Measurements from ENCODE around the gene SENP1. TPM values are rescaled to one million over a fixed set of nuclear protein-coding genes. Genes with fewer than 3 reads are reported as not detected.

SENP1 gene
- total RNA-seq, 1 experiment from 2014 or later: 27.3 TPM

DNA sequence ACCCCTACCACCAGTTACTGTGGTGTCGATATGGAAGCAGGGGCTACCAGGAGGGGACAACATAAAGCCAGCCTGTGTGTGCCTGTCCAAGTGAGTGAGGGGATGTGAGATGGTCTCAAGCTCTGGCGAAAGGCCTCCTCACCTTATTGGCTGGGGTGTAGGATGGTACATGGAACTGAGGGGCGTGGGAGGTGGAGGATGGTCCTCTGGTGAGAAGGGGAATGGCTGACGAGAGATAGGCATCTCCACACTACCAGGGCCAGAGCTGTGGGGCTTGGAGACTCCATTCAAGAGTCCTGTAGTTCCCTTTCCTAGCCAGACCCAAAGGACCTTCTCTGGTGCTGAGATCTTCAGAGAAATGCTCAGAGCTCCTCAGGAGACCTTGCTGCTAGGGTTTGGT, 69.1 kb downstream of the SENP1 start:
- no peak for DNase-seq (ENCODE audit: low spot score)

DNA sequence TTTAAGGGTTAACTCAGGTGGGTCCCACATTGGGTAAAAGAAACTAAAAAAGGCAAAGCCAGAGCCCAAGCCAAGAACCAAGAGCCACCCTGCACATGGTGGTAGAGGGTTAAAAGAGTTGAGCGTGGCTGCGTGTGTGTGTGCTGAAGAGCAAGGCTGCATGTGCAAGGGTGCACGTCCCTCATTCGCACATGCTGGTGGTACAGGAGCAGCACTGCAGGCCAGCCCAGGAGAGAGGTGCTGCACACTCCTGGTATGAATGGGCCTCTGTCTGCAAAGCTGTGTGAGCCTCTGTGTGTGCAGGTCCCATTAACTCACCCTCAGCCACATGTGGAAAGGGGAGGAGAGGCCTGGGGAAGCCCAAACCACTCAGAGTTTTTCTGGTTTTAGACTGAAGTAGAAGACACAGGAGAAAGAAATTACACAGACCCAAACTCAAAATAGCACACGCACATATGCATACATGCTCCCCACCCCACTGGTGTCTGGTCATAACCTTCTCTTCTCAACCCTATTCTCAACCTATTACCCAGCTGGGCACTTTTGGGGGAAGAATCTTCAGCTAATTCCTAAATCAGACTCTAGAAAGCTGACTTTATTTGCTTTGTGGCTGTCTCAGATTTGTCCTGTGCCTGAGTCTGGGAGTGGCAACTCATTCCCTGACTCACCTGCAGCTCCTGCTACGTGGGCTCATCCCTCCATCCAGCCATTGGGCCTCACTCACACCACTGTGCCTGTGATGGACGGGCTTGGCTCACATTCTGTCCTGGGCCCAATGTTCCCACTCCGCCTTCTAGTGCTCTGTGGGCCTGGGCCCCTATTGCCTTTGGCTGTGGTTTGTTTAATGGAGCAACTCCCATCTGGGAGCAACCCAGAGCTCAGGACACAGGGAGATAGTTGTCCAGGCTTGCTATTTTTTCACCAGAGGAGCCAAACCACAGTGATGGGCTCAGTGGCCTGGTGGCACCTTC, 70.8 kb downstream of the SENP1 start:
- no peak for DNase-seq (ENCODE audit: low spot score)

DNA sequence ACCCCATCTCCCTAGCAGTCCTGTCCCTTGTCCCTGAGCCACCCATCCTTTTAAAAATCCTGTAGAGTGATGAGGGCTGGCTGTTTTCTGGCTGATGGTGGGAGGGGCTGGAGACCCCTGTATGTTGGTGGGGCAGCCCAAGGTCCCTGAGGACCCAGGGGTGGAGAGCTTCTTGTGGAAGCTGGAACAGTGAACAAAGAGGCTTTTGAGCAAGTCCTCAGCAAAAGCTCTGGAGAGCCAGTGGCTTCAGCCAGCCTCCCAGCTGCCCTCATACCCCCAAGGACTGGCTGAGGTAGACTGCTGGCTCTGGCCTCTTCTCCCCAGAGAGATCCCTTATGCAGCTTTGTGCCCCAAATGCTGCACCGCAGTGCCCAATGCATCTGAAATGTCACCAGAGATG, 72.4 kb downstream of the SENP1 start:
- no peak for DNase-seq (ENCODE audit: low spot score)

DNA sequence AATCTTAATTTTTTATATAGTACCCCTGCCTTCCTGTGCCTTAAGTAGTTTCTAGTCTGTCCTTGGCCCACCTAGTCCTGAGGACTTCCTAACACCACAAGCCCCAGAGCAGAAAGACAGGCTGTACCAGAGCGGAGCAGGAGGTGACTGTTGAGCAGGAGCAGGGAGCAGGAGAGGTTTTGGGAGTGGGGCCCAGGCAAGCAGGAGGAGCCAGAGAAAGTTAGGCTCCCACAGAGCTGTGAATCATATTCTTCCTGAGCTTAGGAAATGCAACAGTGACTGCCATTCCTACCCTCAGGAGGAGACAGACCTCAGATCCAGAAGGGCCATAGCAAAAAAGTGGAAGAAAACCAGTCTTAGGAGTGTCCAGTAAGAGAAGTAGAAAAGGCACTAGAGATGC, 73.3 kb downstream of the SENP1 start:
- DNase-seq (ENCODE audit: low spot score): no peak

DNA sequence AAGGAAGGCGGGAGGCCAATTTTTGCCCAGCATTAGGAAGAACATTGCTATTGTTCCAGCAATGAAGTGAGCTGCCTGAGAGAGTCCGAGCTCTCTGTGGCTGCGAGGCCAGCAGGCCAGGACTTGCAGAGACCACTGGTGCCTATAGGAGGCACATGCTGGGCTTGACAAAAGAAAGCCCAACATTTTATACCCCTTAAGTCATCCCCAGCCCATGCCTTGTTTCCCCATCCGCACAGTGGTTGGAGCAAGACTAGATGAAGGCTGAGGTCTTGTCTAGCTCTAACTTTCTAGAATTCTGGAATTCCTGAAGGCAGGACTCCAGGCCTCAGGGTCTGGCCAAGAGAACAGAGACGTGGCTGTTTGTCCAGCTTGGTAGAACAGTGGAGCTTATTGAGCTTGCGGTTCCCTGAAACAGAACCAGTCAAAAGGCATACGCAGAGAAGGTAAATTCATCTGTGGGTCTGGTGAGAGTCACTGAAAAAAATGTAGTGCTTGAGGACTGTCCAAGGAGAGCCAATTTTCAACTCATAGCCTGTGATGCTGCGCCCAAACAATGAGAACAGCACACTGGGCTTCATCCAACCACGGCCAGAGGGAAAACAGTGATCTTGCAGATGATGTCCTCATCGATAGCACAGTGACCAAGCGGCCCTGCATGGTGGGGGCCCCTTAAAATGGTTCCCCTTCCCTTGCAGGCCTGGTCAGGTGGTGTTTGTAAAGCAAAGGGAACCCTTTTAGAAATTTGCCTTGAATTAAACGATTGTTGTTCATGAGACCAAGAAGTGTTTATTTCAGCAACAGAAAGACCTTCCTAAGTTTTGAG, 74.5 kb downstream of the SENP1 start:
- no peak for DNase-seq (ENCODE audit: low spot score)

DNA sequence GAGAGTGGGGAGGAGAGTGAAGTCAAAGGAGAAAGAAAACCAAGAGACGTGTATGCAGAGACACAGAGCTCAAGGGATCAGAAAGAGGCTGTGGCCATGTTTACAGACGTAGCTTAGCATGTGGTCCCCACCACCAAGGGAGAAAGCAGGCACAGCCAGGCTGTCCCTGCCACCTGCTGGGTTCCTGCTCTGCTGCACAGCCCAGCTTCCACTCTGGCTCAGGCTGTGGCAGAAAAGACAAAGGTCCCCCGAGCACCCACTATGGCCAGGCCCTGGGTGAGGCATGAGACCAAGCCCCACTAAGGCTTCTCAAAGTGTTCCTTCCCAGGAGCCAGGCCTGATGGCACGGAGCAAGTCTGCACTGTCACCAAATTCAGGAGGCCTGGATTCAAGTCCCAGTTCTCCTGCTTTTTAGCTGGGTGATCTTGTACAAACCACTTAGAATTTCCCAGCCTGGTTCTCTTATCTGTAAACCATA, 75.7 kb downstream of the SENP1 start:
- DNase-seq (ENCODE audit: low spot score): no peak

DNA sequence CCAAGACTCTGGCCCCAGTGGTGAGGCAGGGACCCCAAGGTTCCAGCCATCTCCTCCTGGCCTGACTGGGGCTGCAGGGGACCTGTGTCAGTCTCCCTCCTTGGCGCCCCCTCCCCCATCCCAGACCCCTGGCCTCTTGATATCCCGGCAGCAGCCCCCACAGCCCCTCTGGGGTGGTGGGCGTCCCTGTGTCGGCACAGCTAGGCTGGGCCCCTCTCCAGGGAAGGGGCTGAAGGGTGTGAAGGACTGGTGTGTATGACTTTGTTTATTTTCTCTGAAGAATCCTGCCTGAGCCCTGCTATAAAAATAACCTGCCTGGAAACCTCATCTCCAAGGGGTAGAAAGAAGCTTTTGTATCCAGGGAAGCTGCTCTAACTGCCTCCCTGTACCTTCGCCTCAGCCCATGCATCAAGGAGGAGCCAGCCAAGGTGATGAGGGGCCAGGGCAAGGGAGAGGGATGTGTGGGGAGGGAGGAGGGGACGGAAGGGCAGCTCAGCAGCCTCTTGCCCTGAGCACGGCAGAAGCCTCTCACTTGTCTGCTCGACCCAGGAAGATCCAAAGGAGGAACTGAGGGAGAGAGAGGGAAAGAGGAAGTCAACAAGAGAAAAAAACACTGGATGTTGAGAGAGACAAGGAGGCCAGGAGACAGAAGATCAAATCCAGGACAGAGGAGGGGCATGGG, 76.2 kb downstream of the SENP1 start:
- no peak for DNase-seq (ENCODE audit: low spot score)

DNA sequence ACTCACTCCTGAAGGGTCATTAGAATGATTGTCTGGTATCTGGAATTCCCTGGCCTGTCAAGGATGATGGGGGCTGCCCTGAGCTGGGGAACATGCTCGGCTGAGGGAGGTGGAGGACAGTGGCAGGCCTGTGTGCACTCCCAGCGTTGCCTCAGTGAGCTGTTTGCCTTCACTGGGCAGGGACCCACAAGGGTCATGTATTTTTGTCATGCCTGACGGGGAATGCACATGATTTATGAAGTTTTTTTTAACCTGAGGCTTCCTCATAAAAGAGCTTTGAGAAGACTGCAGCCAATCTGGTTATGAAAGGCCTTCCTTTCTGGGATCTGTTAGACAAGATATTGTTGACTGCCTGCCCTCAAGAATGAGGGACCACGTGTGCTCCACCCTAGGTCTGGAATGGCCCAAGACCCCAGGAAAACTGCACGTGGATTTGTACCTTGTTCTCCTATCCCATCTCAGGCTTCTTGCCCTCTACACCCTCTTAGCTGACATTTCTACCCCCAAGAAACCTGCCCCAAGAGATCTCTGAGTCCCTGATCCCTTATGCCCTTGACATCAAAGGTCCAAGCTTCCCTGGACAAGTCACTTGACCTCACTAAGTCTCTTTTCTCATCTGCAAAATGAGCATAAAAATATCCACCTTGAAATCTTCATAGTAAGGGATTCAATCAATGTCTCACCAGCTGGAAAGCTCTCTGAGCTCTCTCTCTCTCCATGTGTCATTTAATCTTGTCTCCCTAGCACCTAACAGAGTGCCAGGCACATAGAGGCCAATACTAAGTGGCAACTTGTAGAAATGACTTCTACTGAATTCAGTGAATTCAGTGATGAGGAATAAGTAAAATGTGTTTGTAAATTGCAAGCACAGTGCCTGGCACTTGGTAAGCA, 77.1 kb downstream of the SENP1 start:
- no peak for DNase-seq (ENCODE audit: low spot score)

DNA sequence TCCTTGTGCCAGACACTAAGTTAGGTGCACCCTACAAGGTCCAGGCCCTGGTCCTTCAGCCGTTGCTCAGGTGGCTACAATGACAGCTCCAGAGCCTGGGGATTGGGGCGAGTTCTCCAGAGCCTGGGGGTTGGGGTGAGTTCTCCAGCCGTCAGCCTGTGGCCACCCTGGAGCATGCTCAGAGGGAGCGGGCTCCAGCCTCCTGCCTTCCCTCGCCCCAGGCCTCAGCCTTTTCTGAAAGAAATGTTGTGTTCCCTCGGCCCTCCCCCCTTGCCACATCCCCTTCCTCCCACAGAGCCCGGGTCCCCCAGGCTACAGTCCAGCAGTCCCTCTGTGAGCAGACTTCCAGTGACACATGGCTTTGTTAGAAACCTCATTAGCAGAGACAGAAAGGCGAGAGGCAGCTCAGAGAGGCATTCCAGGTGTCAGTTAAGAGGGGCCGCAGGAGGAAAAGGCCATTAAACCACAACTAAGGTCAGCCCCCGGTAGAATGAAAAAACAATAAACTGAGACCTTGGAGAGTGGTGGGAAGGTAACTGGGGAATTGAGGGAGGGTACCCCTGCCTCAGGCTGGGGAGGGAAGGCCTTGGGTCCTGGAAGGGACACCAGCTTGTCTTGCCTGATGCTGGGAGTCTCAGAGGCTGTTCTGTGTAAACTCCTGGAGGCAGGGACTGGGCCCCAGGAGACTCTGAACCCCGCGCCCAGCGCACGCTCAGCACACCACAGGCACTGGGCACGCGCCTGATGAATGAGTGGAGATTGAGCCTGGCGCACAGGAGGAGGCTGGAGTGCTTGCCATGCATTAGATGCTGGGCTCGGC, 78.5 kb downstream of the SENP1 start:
- no peak for DNase-seq (ENCODE audit: low spot score)

DNA sequence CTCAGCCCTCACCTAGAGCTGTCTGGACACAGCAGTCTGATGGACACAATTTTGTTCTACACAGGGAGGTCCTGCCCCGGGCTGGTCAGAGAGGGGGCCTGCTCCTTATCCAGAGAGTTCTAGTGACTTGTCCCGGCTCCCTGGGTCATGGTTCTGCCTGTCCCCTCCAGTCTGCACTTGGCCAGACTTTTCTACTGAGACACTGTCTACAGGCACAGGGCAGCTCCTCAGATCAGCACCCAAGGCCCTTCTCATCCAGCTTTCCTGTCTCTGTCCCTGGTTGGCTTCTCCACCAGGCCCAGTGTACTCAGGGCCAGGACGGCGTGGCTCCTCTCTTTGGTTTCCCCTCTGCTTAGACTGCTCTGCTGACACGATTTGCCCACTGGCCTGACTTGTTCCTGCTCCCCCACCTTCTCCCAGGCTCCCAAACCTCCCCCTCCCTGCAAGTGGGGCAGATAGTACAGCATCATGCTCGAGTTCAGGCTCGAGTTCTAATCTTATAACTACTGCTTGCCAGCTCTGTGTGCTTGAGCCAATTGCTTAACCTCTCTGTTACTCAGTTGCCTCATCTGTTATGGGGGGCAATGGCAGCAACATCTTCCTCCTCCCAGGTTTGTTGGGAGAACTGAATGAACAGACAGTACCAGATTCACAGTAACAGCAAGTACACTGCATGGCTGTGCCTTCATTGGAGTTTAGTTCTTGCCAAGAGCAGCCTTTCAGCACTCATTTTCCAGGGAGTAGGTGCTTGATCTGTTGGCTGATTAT, 79.6 kb downstream of the SENP1 start:
- DNase-seq (ENCODE audit: low spot score): no peak

DNA sequence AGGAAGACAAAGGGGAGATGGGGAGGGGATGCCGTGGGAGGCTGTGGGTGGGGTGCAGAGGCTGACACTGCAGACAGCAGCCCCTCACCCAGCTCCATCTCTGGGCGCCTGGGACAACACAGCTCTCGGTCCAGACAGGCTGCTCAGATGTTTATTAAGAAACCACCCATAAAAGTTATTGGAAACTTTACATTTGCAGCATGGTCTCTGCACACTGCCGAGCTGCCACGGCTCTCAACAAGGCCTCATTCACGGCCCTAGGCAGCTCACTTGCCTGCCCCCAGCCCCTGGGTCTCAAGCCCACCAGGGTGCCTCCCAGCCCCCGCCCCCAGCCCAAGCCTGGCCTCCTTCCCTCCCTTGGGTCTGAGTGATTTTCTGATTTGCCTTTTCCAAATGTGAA, 80.6 kb downstream of the SENP1 start:
- no peak for DNase-seq (ENCODE audit: low spot score)

DNA sequence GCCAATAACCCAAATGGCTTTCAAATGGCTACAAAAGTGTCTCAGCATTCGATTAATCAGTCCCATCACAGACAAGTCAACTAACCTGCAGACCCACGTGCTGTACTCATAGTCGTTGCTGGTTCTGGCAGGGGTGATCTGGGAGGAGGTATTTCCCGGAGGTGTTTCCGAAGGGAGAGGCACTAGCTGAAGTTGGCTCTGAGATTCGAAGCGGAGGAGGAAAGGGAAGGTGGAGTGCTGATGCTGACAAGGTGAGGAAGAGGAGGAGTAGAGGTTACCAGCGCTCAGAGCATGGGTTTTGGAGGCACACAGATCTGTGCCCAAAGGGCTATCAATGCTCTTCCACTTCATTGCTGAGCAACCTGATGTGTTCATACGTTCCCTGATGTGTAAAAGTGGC, 81.1 kb downstream of the SENP1 start:
- DNase-seq (ENCODE audit: low spot score): no peak

DNA sequence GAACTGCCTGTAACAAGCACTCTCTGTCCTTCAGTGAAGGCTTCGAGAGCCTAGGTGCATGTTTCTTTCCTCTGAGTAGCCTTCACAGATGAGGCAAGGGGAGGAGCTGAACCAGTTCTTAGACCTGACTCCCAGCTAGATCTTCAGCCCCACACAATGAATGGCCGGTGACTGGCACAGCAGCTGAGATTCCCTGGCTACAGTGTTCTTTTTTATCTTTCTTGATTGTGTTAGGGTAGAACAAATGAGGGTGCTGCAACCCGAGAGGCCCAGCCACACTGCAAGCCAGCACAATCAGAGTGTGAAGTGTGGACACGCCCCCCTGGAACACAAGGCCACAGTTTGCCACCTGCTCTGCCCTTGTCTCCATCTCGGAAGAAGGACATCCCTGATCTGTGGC, 82.5 kb downstream of the SENP1 start:
- DNase-seq (ENCODE audit: low spot score): no peak

DNA sequence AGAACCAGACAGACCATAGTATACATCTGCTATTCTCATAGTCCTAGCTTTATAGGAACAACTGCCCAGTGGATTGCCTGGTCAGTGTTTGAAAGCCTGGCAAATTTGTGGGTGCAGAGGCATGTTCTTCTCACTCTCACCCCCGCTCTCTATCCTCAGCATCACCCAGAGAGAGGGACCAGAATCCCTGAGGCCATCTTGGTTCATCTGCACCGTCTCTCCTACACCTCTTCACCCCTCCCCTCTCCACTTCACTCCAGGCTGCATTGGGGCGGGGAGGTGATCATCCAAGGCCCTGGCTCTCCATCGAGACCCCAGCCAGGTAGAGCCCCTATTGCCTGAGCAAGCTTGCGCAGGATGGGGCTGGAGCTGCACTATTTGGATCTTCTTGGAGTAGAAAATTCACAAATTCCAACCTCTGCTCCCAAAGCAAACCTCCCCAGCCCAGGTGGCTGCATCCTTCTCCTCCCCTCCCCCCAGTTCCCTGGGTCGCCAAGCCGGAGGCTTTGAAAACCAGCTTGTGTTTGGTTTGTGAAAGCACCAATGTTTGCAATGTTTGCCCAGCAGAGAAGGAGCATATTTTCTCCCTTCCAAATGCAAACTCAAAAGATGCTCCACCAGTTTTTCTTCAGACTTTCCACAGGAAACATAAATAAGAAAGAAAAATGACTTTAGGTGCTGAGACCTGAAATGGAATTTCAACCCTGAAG, 83.0 kb downstream of the SENP1 start:
- DNase-seq (ENCODE audit: low spot score): no peak

DNA sequence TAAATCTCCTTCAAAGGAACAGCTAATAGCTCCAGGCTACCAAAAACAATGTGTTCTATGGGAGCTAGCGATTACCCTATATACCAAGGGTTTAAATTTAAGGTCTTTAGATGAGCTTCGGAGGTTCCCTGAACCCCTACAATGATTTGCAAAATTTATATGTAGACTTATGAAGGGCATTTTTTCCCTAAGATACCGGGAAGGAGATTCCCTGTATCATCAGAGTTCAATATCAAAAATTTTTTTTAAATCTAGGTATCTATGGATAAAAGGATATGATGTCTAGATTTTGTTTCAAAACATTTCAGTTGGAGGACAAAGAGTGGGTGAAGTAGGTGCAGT, 83.7 kb downstream of the SENP1 start:
- no peak for DNase-seq (ENCODE audit: low spot score)

DNA sequence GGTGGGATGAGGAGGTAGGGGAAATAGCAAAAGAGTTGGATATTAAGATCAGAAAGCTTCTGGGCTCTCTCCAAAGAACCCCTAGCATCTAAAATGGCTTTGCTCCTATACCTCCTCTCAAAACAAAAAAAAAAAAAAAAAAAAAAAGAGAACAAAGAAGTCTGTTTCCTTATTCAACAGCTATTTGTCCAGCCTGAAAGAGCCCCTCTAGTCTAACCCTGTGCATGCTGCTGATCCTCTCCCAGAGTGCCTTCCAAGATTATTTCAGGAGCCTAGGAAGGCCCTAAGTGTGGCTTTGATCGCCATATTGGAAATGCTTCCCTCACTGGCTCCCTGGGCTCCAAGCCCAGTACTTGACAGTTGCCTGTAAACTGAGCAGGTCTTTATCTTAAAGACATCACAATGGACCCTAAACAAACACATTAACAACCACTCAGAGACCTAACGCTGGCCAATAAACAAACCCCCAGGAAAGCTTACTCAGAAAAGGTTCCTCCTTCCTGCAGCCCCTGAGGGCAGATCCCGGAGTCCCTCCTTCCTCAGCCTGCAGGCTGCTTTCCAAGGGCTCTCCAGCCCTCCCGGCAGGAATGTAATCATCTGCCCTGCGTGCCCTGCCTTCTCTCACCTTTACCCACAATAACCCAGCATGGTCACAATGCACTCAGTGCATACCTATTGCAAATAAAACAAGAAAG, 84.2 kb downstream of the SENP1 start:
- peak; percentile 25 for DNase-seq (ENCODE audit: low spot score)

DNA sequence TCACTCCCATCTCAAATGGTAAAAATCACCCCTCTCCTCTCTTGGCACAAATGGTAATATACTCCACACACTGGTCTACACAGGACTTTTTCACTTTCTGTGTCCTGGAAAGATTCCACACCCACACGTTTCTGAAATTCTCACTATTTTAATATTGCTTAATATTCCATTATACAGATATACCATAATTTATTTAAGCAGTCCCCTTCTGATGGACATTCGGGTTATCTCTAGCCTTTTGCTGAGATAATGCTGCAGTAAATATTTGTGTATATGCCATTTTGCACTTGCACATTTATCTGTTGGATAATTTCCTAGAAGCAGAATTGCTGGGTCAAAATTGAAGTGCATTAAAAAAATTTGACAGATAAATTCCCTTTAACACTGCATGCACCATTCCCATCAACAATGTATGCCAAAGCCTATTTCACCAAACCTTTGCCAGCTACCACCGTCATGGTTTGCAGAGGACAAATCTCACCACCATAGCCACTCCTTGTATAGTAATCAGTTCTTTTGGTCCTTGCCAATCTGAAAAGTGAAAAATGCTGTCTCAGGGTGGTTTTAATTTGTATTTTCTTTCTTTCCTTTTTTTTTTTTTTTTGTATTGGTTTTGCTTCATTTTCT, 86.1 kb downstream of the SENP1 start:
- DNase-seq (ENCODE audit: low spot score): no peak

DNA sequence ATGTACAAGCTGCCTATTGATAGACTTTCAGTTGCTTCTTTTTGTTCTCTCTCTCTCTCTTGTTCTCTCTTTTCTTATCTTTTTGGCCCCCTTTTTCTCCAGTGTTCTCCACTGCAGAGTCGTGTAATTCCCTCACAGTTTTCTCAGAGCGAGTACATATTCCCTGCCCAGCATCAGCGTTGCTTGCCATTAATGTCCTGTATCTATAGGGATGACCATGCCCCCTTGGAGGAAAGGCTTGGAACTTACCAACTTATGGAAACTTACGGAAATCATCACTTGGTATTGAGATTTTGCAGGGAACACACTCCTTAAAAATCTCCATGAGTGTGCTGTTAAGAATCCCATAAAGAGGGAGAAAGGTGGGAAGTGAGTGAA, 87.3 kb downstream of the SENP1 start:
- DNase-seq (ENCODE audit: low spot score): no peak
